ENCODE results near the gene COX19.

COX19 gene

GRCh38 chr7:957418-958220 is 17.7 kb downstream of the COX19 start:
- no peak overlapping the region for H3K4me3 ChIP-seq (ENCODE audit: control insufficient read depth, low read depth, low read length)
- DNase-seq (ENCODE audit: low read depth): no peak
- TF ChIP-seq CTCF (IDR thresholded peaks at IDR 0.05; ENCODE audit: control insufficient read depth, insufficient read depth, low read depth, low read length, missing control alignments): no peak

- no peak for DNase-seq (ENCODE audit: low read depth)
- H3K4me3 ChIP-seq (ENCODE audit: control insufficient read depth, low read depth, low read length): no peak overlapping the region
- no peak for TF ChIP-seq CTCF (IDR thresholded peaks at IDR 0.05; ENCODE audit: control insufficient read depth, insufficient read depth, low read depth, low read length, missing control alignments)
These were observed 19.3 kb downstream of the COX19 start for GRCh38 chr7:956031-956430.

- H3K4me3 ChIP-seq (ENCODE audit: control insufficient read depth, low read depth, low read length): no peak within 1 kb of the TSS; the same call in none of the 2 replicates
- TF ChIP-seq CTCF (IDR thresholded peaks at IDR 0.05; ENCODE audit: control insufficient read depth, insufficient read depth, low read depth, low read length, missing control alignments): no peak
- no peak for DNase-seq (ENCODE audit: low read depth)
These were observed 20.8 kb downstream of the COX19 start, which contains the start of gene ADAP1 for GRCh38 chr7:954330-955238. TSS of gene ADAP1 (minus strand) at chr7:954680. CDS start at chr7:954477, 203 bp downstream.

GRCh38 chr7:953547-954327 is 21.6 kb downstream of the COX19 start:
- DNase-seq (ENCODE audit: low read depth): no peak
- no peak overlapping the region; the same call in none of the 2 replicates for H3K4me3 ChIP-seq (ENCODE audit: control insufficient read depth, low read depth, low read length)

GRCh38 chr7:952548-953441 is 22.6 kb downstream of the COX19 start:
- no peak for TF ChIP-seq CTCF (IDR thresholded peaks at IDR 0.05; ENCODE audit: control insufficient read depth, insufficient read depth, low read depth, low read length, missing control alignments)
- H3K4me3 ChIP-seq (ENCODE audit: control insufficient read depth, low read depth, low read length): no peak overlapping the region

More at GRCh38 chr7:953547-954327, 21.6 kb downstream of the COX19 start:
- no peak for TF ChIP-seq CTCF (IDR thresholded peaks at IDR 0.05; ENCODE audit: control insufficient read depth, insufficient read depth, low read depth, low read length, missing control alignments)

More at GRCh38 chr7:952548-953441, 22.6 kb downstream of the COX19 start:
- DNase-seq (ENCODE audit: low read depth): no peak

Measured in AG09309 (cell line).